ENCODE measurements around the gene DNAJC7.

The DNAJC7 gene

DNA sequence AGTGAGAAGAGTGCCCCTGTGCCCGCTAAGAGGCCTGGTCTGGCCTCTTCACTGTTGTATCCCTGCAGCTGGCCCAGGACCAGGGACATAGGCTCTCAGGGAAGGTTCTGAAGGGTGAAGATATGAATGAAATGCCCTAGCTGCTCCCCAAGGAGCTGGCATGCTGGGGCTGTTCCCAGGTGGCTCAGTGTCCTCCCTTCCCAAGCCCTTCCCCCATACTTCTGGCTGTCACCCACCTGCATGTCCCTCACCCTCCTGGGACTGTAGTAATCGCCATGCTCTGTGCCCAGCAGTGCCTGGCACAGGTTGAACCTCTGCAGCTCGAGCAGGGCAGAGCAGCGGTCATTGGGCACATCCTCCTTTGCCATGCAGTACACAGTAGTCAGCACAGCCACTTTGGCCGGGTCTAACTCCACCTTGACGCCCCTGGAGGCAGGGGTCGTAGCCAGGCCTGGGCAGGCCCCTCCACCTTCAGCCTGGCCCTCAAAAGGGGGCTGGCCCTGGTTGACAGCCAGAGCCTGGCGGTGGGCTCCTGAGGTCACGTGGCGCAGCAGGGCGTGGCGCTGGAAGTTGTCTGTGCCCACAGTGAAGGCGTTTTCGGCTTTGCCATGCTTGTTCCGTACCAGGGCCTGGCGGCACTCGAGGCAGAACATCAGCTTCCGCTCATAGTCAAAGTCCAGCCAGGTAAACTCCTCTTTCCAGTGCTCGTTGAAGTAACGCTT is 25.5 kb upstream of the DNAJC7 start:
- Histone ChIP-seq H3K27me3 (replicated peaks; ENCODE audit: insufficient read depth, low read length) (no peaks in the 10 kb centered on the region), H3K4me2 (ENCODE audit: low read depth, low read length) (no peak overlapping the region), H3F3A (ENCODE audit: insufficient read depth, low read length) (no peaks in the 10 kb centered on the region), H2AFZ (ENCODE audit: low read length) (no peak overlapping the region), H3K79me2 (ENCODE audit: low read length) (no peaks in the 10 kb centered on the region), H3K4me1 (ENCODE audit: low read length) (no peaks in the 10 kb centered on the region), H3K9ac (ENCODE audit: low read length) (no peak overlapping the region), H3K9me3 (replicated peaks; ENCODE audit: insufficient read depth, low read length) (no peaks in the 10 kb centered on the region), H4K20me1 (ENCODE audit: insufficient read depth, low read length) (no peaks in the 10 kb centered on the region), H3K4me3 (ENCODE audit: low read length) (no peak overlapping the region), H3K9me2 (replicated peaks; ENCODE audit: insufficient read depth, low read length) (no peaks in the 10 kb centered on the region), H3K36me3 (replicated peaks; ENCODE audit: insufficient read depth, low read length) (no peaks in the 10 kb centered on the region), H3K27ac (ENCODE audit: low read length) (no peak overlapping the region)
- no peak for TF ChIP-seq EZH2 (optimal IDR thresholded peaks at IDR 0.05; ENCODE audit: low read depth, low read length)
- no peak for TF ChIP-seq CTCF (IDR thresholded peaks at IDR 0.05; ENCODE audit: low read length)
- TF ChIP-seq EZH2phosphoT487 (IDR thresholded peaks at IDR 0.05; ENCODE audit: low read length), result no peak
- no peak for DNase-seq

DNA sequence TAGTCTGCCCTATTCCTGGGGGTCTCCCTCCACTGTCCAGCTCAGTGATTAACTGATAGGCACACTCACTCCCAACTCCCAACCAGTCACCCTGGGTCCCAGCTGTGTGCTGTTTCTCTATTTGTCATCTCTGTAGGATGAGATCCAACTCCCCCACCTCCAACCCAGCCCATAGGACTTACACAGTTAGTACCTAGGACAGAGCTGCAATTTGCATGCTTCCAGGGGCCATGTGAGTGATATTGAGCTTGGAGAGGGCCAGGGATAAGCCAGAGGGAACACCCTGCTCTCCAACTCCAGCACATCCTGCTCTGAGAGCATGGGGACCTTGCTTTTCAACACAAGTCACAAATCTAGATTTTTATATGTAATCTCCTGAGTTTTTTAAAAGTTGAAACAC is 24.4 kb upstream of the DNAJC7 start:
- H3K4me3 ChIP-seq (ENCODE audit: low read length), result no peak overlapping the region
- no peaks in the 10 kb centered on the region for H4K20me1 ChIP-seq (ENCODE audit: insufficient read depth, low read length)
- no peak overlapping the region for H2AFZ ChIP-seq (ENCODE audit: low read length)
- TF ChIP-seq EZH2 (optimal IDR thresholded peaks at IDR 0.05; ENCODE audit: low read depth, low read length) (no peak), CTCF (IDR thresholded peaks at IDR 0.05; ENCODE audit: low read length) (no peak)
- no peaks in the 10 kb centered on the region for H3K4me1 ChIP-seq (ENCODE audit: low read length)
- no peaks in the 10 kb centered on the region for H3K9me2 ChIP-seq (replicated peaks; ENCODE audit: insufficient read depth, low read length)
- no peaks in the 10 kb centered on the region for H3K79me2 ChIP-seq (ENCODE audit: low read length)
- H3K36me3 ChIP-seq (replicated peaks; ENCODE audit: insufficient read depth, low read length), result no peaks in the 10 kb centered on the region
- no peaks in the 10 kb centered on the region for H3K27me3 ChIP-seq (replicated peaks; ENCODE audit: insufficient read depth, low read length)
- H3F3A ChIP-seq (ENCODE audit: insufficient read depth, low read length), result no peaks in the 10 kb centered on the region
- H3K4me2 ChIP-seq (ENCODE audit: low read depth, low read length), result no peak overlapping the region
- no peak overlapping the region for H3K27ac ChIP-seq (ENCODE audit: low read length)
- no peaks in the 10 kb centered on the region for H3K9me3 ChIP-seq (replicated peaks; ENCODE audit: insufficient read depth, low read length)
- DNase-seq, result no peak
- H3K9ac ChIP-seq (ENCODE audit: low read length), result no peak overlapping the region

- Histone ChIP-seq H3K9me3 (replicated peaks; ENCODE audit: insufficient read depth, low read length) (no peaks in the 10 kb centered on the region), H3K4me1 (ENCODE audit: low read length) (no peaks in the 10 kb centered on the region), H3F3A (ENCODE audit: insufficient read depth, low read length) (no peaks in the 10 kb centered on the region), H3K27me3 (replicated peaks; ENCODE audit: insufficient read depth, low read length) (no peaks in the 10 kb centered on the region), H3K4me2 (ENCODE audit: low read depth, low read length) (no peak overlapping the region), H3K27ac (ENCODE audit: low read length) (no peak overlapping the region), H3K79me2 (ENCODE audit: low read length) (no peaks in the 10 kb centered on the region), H2AFZ (ENCODE audit: low read length) (no peak overlapping the region), H4K20me1 (ENCODE audit: insufficient read depth, low read length) (no peaks in the 10 kb centered on the region), H3K9me2 (replicated peaks; ENCODE audit: insufficient read depth, low read length) (no peaks in the 10 kb centered on the region), H3K36me3 (replicated peaks; ENCODE audit: insufficient read depth, low read length) (no peaks in the 10 kb centered on the region), H3K9ac (ENCODE audit: low read length) (no peak overlapping the region), H3K4me3 (ENCODE audit: low read length) (no peak overlapping the region)
- TF ChIP-seq EZH2phosphoT487 (IDR thresholded peaks at IDR 0.05; ENCODE audit: low read length) (no peak), CTCF (IDR thresholded peaks at IDR 0.05; ENCODE audit: low read length) (no peak), EZH2 (optimal IDR thresholded peaks at IDR 0.05; ENCODE audit: low read depth, low read length) (no peak)
- DNase-seq, result no peak
Observed at GRCh38 chr17:42040818-42041217, 23.6 kb upstream of the DNAJC7 start.
